Measurements from ENCODE around the gene CHEK2. TPM values are rescaled to one million over a fixed set of nuclear protein-coding genes. Genes with fewer than 3 reads are reported as not detected.

Gene CHEK2
- total and polyA plus RNA-seq, 10 of the 15 experiments (the other 5 are each of a cell fraction or from before 2014, with no cell fraction given): 15.7 to 59.7 (median 22.7) TPM

GRCh38 chr22:28741785-28742561 is at the start of gene CHEK2, which contains the start of gene HSCB (continued):
- no peak; the same call in 1 of the 2 replicates for TF ChIP-seq JUNB (IDR thresholded peaks at IDR 0.05)
- no peak for TF ChIP-seq RELA (IDR thresholded peaks at IDR 0.05; ENCODE audit: borderline replicate concordance, partially characterized antibody)
- TF ChIP-seq SMAD1 (IDR thresholded peaks at IDR 0.05; ENCODE audit: low read depth, partially characterized antibody): peak; percentile 73
- TF ChIP-seq E2F4 (IDR thresholded peaks at IDR 0.05; ENCODE audit: low read depth, low read length): peak; percentile 94
- TF ChIP-seq STAT1 (conservative IDR thresholded peaks at IDR 0.05): no peak; the same call in 1 of the 2 replicates
- TF ChIP-seq BACH1 (IDR thresholded peaks at IDR 0.05; ENCODE audit: borderline replicate concordance): peak; percentile 86; the same call in 1 of the 2 replicates
- peak; percentile 71; the same call in 1 of the 2 replicates for TF ChIP-seq POLR2AphosphoS2 (IDR thresholded peaks at IDR 0.05; ENCODE audit: low read depth, low read length)
- no peak for TF ChIP-seq IRF4 (IDR thresholded peaks at IDR 0.05; ENCODE audit: low read depth, low read length)
- 0 out of 2 replicates have a peak, but pooled peaks have one; percentile 29 for TF ChIP-seq ESRRA (IDR thresholded peaks at IDR 0.05; ENCODE audit: low read length)
- no peak for TF ChIP-seq ASH2L (IDR thresholded peaks at IDR 0.05; ENCODE audit: borderline replicate concordance, low read depth)
- TF ChIP-seq CEBPB (IDR thresholded peaks at IDR 0.05; ENCODE audit: borderline replicate concordance in 1 of 2, low read depth in 2 of 2, low read length in 2 of 2): no peak
- peak; percentile 64; the same call in 1 of the 2 replicates for TF ChIP-seq ZNF207 (IDR thresholded peaks at IDR 0.05; ENCODE audit: borderline replicate concordance)
- TF ChIP-seq KDM1A (IDR thresholded peaks at IDR 0.05; ENCODE audit: borderline replicate concordance): no peak
- TF ChIP-seq RFX5 (IDR thresholded peaks at IDR 0.05; ENCODE audit: low read depth, low read length): peak; percentile 70; the same call in 1 of the 2 replicates
- no peak; the same call in 1 of the 2 replicates for TF ChIP-seq TCF12 (IDR thresholded peaks at IDR 0.05; ENCODE audit: low read depth, low read length)
- TF ChIP-seq KLF5 (IDR thresholded peaks at IDR 0.05; ENCODE audit: partially characterized antibody): peak; percentile 46
- no peak for TF ChIP-seq ZBTB4 (CRISPR knock-in tag; IDR thresholded peaks at IDR 0.05)
- TF ChIP-seq POLR2AphosphoS5 (IDR thresholded peaks at IDR 0.05; ENCODE audit: low read length): peak; percentile 76
- peak; percentile 95; the same call in 1 of the 2 replicates for TF ChIP-seq PML (IDR thresholded peaks at IDR 0.05; ENCODE audit: low read length)
- no peak for TF ChIP-seq ZBED1 (IDR thresholded peaks at IDR 0.05; ENCODE audit: borderline replicate concordance)
- TF ChIP-seq WRNIP1 (IDR thresholded peaks at IDR 0.05; ENCODE audit: borderline replicate concordance, low read depth, low read length): no peak
- TF ChIP-seq YY1 (IDR thresholded peaks at IDR 0.05; ENCODE audit: low read depth, low read length): peak; percentile 78
- peak; percentile 35 for TF ChIP-seq E2F8 (IDR thresholded peaks at IDR 0.05; ENCODE audit: low read depth, partially characterized antibody)
- TF ChIP-seq GABPA (IDR thresholded peaks at IDR 0.05; ENCODE audit: low read depth): peak; percentile 88
- TF ChIP-seq SREBF2 (IDR thresholded peaks at IDR 0.05; ENCODE audit: low read length): peak; percentile 50; the same call in 1 of the 2 replicates

All from GM12878 (cell line).